HepG2 (cell line): ENCODE measurements around the gene ABCB8. TPM values are rescaled to one million over a fixed set of nuclear protein-coding genes. Genes with fewer than 3 reads are reported as not detected.

Source experiments
- ARNT2 ChIP-seq: sonication (generic); formaldehyde crosslinking; IDR thresholded peaks from 2 replicates; pipeline ENCODE4 v1.8.0; 2022; ENCODE audit warnings: mild to moderate bottlenecking, low read depth, missing genetic modification reagents, moderate library complexity
- E2F5 ChIP-seq: sonication (generic); formaldehyde crosslinking; conservative IDR thresholded peaks from 2 replicates; pipeline ENCODE4 v1.4.0; 2020; ENCODE audit warnings: missing genetic modification reagents
- FOXK1 ChIP-seq: sonication (generic); formaldehyde crosslinking; IDR thresholded peaks from 2 replicates; pipeline ENCODE4 v1.4.0; 2020; ENCODE audit warnings: low read depth, missing genetic modification reagents, borderline replicate concordance
- GABPA ChIP-seq, 2 experiments: IDR thresholded peaks; 2 replicates each; pipeline ENCODE4 v1.6.1; 2011 to 2016; ENCODE audit warnings: low read depth in 2 of 2, low read length in 1 of 2, missing biosample characterization in 1 of 2, missing genetic modification characterization in 1 of 2
- GPN1 ChIP-seq: sonication (generic); formaldehyde crosslinking; IDR thresholded peaks from 2 replicates; pipeline ENCODE4 v1.5.1; 2020; ENCODE audit warnings: missing genetic modification reagents, borderline replicate concordance
- GRHL1 ChIP-seq: sonication (generic); formaldehyde crosslinking; conservative IDR thresholded peaks from 2 replicates; pipeline ENCODE4 v1.8.0; 2022; ENCODE audit warnings: missing genetic modification reagents
- KMT2A ChIP-seq: sonication (generic); formaldehyde crosslinking; IDR thresholded peaks from 2 replicates; pipeline ENCODE4 v1.4.0; 2020; ENCODE audit warnings: missing genetic modification reagents
- NCOA1 ChIP-seq: sonication (generic); formaldehyde crosslinking; IDR thresholded peaks from 2 replicates; pipeline ENCODE4 v1.9.0; 2021; ENCODE audit warnings: missing genetic modification reagents
- NFIC ChIP-seq: IDR thresholded peaks from 2 replicates; pipeline ENCODE4 v1.6.1; 2012; ENCODE audit warnings: mild to moderate bottlenecking, low read length, inconsistent platforms
- NFKB2 ChIP-seq: sonication (generic); formaldehyde crosslinking; IDR thresholded peaks from 2 replicates; pipeline ENCODE4 v1.4.0; 2020; ENCODE audit warnings: missing genetic modification reagents, borderline replicate concordance
- PAXIP1 ChIP-seq: sonication (generic); formaldehyde crosslinking; conservative IDR thresholded peaks from 2 replicates; pipeline ENCODE4 v1.4.0; 2020; ENCODE audit warnings: mild to moderate bottlenecking, missing genetic modification reagents, moderate library complexity
- PLRG1 ChIP-seq: fragments of 450-650 bp; conservative IDR thresholded peaks from 2 replicates; pipeline ENCODE4 v1.6.1; 2016
- POGZ ChIP-seq: sonication (generic); formaldehyde crosslinking; IDR thresholded peaks from 2 replicates; pipeline ENCODE4 v1.4.0; 2020; ENCODE audit warnings: mild to moderate bottlenecking, missing genetic modification reagents
- RXRB ChIP-seq: IDR thresholded peaks from 2 replicates; pipeline ENCODE4 v1.6.1; 2016; ENCODE audit warnings: borderline replicate concordance, missing genetic modification reagents, missing compliant biosample characterization
- SP2 ChIP-seq: sonication (generic); formaldehyde crosslinking; IDR thresholded peaks from 2 replicates; pipeline ENCODE4 v1.5.1; 2020; ENCODE audit warnings: mild to moderate bottlenecking, missing genetic modification reagents
- TARDBP ChIP-seq: sonication (generic); formaldehyde crosslinking; IDR thresholded peaks from 2 replicates; pipeline ENCODE4 v1.8.0; 2022; ENCODE audit warnings: mild to moderate bottlenecking, missing genetic modification reagents
- TMF1 ChIP-seq: sonication (generic); formaldehyde crosslinking; IDR thresholded peaks from 2 replicates; pipeline ENCODE4 v1.8.1; 2022; ENCODE audit warnings: low read depth, missing genetic modification reagents
- ZBTB20 ChIP-seq: sonication (generic); formaldehyde crosslinking; IDR thresholded peaks from 2 replicates; pipeline ENCODE4 v1.8.1; 2023; ENCODE audit warnings: missing genetic modification reagents, low read depth, mild to moderate bottlenecking, borderline replicate concordance
- ZBTB38 ChIP-seq: sonication (generic); formaldehyde crosslinking; IDR thresholded peaks from 2 replicates; pipeline ENCODE4 v1.5.1; 2020; ENCODE audit warnings: mild to moderate bottlenecking, missing genetic modification reagents
- ZFYVE20 ChIP-seq: sonication (generic); formaldehyde crosslinking; IDR thresholded peaks from 2 replicates; pipeline ENCODE4 v1.8.0; 2023; ENCODE audit warnings: low read depth, mild to moderate bottlenecking, moderate library complexity, missing genetic modification reagents, borderline replicate concordance
- ZNF143 ChIP-seq: sonication (generic); formaldehyde crosslinking; IDR thresholded peaks from 2 replicates; pipeline ENCODE4 v1.4.0; 2020; ENCODE audit warnings: missing genetic modification reagents
- ZNF337 ChIP-seq: sonication (generic); formaldehyde crosslinking; IDR thresholded peaks from 2 replicates; pipeline ENCODE4 v1.5.1; 2020; ENCODE audit warnings: missing genetic modification reagents, low read depth, mild to moderate bottlenecking, borderline replicate concordance
- ZNF33B ChIP-seq: sonication (generic); formaldehyde crosslinking; IDR thresholded peaks from 2 replicates; pipeline ENCODE4 v1.5.1; 2020; ENCODE audit warnings: mild to moderate bottlenecking, missing genetic modification reagents
- ZNF891 ChIP-seq: sonication (generic); formaldehyde crosslinking; IDR thresholded peaks from 2 replicates; pipeline ENCODE4 v1.5.0; 2020; ENCODE audit warnings: mild to moderate bottlenecking, missing genetic modification reagents
- polyA plus RNA-seq, 8 experiments: library from polyadenylated mRNA; depleted of rRNA in 3 of 8; stranded (reverse) in 7 of 8; unstranded in 1 of 8; fragments of >200 nt; fragmentation: Illumina TruSeq in 4 of 8; extraction: Trizol in 4 of 8; gene quantifications; 2 replicates each; pipeline versions ENCODE4 v1.2.1 to v1.2.3, GENCODE V29; 2011 to 2016; ENCODE audit warnings: low read depth in 4 of 8, missing spikeins in 1 of 8, mixed read lengths in 1 of 8; ENCODE audit not compliant: insufficient read depth in 1 of 8
- total RNA-seq, 5 experiments: library from RNA; depleted of rRNA; stranded (reverse); fragments of >200 nt; fragmentation: Illumina TruSeq; extraction: Trizol; gene quantifications; 2 replicates each; pipeline ENCODE4 v1.2.3, GENCODE V29; 2016; ENCODE audit warnings: low read depth in 1 of 5

ABCB8 gene
- total and polyA plus RNA-seq, 2 of the 13 experiments (the other 11 are each of a cell fraction or from before 2014, with no cell fraction given) = 6.6 to 16.7 TPM

GRCh38 chr7:151080522-151081169 lies 52.4 kb downstream of the ABCB8 start, which contains the start of gene FASTK (continued):
- TF ChIP-seq PAXIP1 (CRISPR knock-in tag) = peak; percentile 41
- 0 out of 2 replicates have a peak, but pooled peaks have one; percentile 93 for TF ChIP-seq ZNF337 (CRISPR knock-in tag)
- TF ChIP-seq NFIC = no peak
- no peak for TF ChIP-seq ZFYVE20 (CRISPR knock-in tag)
- TF ChIP-seq POGZ (CRISPR knock-in tag) = peak; percentile 65; the same call in 1 of the 2 replicates
- TF ChIP-seq SP2 (CRISPR knock-in tag) = no peak
- 0 out of 2 replicates have a peak, but pooled peaks have one; percentile 59 for TF ChIP-seq E2F5 (CRISPR knock-in tag)
- TF ChIP-seq NFKB2 (CRISPR knock-in tag) = peak; percentile 14; the same call in 1 of the 2 replicates
- TF ChIP-seq RXRB (CRISPR knock-in tag) = no peak
- TF ChIP-seq ZBTB38 (CRISPR knock-in tag) = no peak
- TF ChIP-seq PLRG1 = no peak
- peak; percentile 14; the same call in 1 of the 2 replicates for TF ChIP-seq ZNF891 (CRISPR knock-in tag)
- peak; percentile 60; the same call in 1 of the 2 replicates for TF ChIP-seq NCOA1 (CRISPR knock-in tag)
- 0 out of 2 replicates have a peak, but pooled peaks have one; percentile 48 for TF ChIP-seq TMF1 (CRISPR knock-in tag)
- peak; percentile 33; the same call in 1 of the 2 replicates for TF ChIP-seq FOXK1 (CRISPR knock-in tag)
- peak; percentile 79; the same call in 1 of the 2 replicates for TF ChIP-seq ARNT2 (CRISPR knock-in tag)
- no peak for TF ChIP-seq GRHL1
- no peak for TF ChIP-seq GABPA (IDR thresholded peaks at IDR 0.05; ENCODE audit: low read depth, low read length)
- peak; percentile 40; the same call in 1 of the 2 replicates for TF ChIP-seq GABPA (CRISPR knock-in tag; IDR thresholded peaks at IDR 0.05; ENCODE audit: low read depth)
- TF ChIP-seq ZNF33B = peak; percentile 70; the same call in 1 of the 2 replicates
- peak; percentile 69; the same call in 1 of the 2 replicates for TF ChIP-seq TARDBP (CRISPR knock-in tag)
- no peak for TF ChIP-seq GPN1 (CRISPR knock-in tag)
- TF ChIP-seq KMT2A (CRISPR knock-in tag) = no peak; the same call in 1 of the 2 replicates
- TF ChIP-seq ZNF143 (CRISPR knock-in tag) = peak; percentile 91
- no peak for TF ChIP-seq ZBTB20 (CRISPR knock-in tag)
